H9 (cell line): ENCODE results near the gene SLC12A4. TPM values are rescaled to one million over a fixed set of nuclear protein-coding genes. Genes with fewer than 3 reads are reported as not detected.

Experiments used
- DNase-seq: peaks from one replicate; pipeline ENCODE4 v3.0.0-alpha.2; 2017
- H2AFZ ChIP-seq: one replicate; pipeline ENCODE4 v1.6.1; 2013; ENCODE audit warnings: mild to moderate bottlenecking, low read length, control low read depth, moderate library complexity
- H2AK5ac ChIP-seq: 2 replicates; pipeline ENCODE4 v1.6.1; 2013; ENCODE audit warnings: low read length, control low read depth, mixed read lengths; ENCODE audit not compliant: insufficient read length
- H2BK120ac ChIP-seq: one replicate; pipeline ENCODE4 v1.6.1; 2013; ENCODE audit warnings: low read depth, mild to moderate bottlenecking, low read length, control low read depth, inconsistent platforms; ENCODE audit not compliant: poor library complexity, severe bottlenecking
- H2BK12ac ChIP-seq: 2 replicates; pipeline ENCODE4 v1.6.1; 2013; ENCODE audit warnings: low read length, control low read depth, mixed read lengths, low read depth; ENCODE audit not compliant: insufficient read length
- H2BK15ac ChIP-seq: 2 replicates; pipeline ENCODE4 v1.6.1; 2013; ENCODE audit warnings: low read depth, low read length, control low read depth
- H2BK20ac ChIP-seq: one replicate; pipeline ENCODE4 v1.6.1; 2013; ENCODE audit warnings: low read depth, mild to moderate bottlenecking, low read length, control low read depth, inconsistent platforms; ENCODE audit not compliant: poor library complexity, severe bottlenecking
- H2BK5ac ChIP-seq: 2 replicates; pipeline ENCODE4 v1.6.1; 2013; ENCODE audit warnings: low read length, control low read depth, mixed read lengths; ENCODE audit not compliant: insufficient read length
- H3K14ac ChIP-seq: 2 replicates; pipeline ENCODE4 v1.6.1; 2013; ENCODE audit warnings: low read length, control low read depth; ENCODE audit not compliant: insufficient read depth
- H3K18ac ChIP-seq: 2 replicates; pipeline ENCODE4 v1.6.1; 2013; ENCODE audit warnings: low read depth, mild to moderate bottlenecking, mixed read lengths, low read length, control low read depth; ENCODE audit not compliant: insufficient read length
- H3K23ac ChIP-seq: 2 replicates; pipeline ENCODE4 v1.6.1; 2013; ENCODE audit warnings: low read length, control low read depth, mixed read lengths, low read depth; ENCODE audit not compliant: insufficient read length
- H3K23me2 ChIP-seq: 2 replicates; pipeline ENCODE4 v1.6.1; 2013; ENCODE audit warnings: low read depth, mild to moderate bottlenecking, mixed read lengths, low read length, control low read depth; ENCODE audit not compliant: insufficient read length, poor library complexity, severe bottlenecking
- H3K27ac ChIP-seq: 2 replicates; pipeline ENCODE4 v1.5.1; 2013; ENCODE audit warnings: low read length, control low read depth, mixed read lengths, low read depth; ENCODE audit not compliant: insufficient read length
- H3K27me3 ChIP-seq: 2 replicates; pipeline ENCODE4 v1.6.1; 2013; ENCODE audit warnings: low read length, control low read depth, inconsistent platforms; ENCODE audit not compliant: insufficient read depth
- H3K4ac ChIP-seq: 2 replicates; pipeline ENCODE4 v1.6.1; 2013; ENCODE audit warnings: low read depth, mild to moderate bottlenecking, control low read depth, inconsistent platforms, low read length, moderate library complexity
- H3K4me1 ChIP-seq: 2 replicates; pipeline ENCODE4 v1.6.1; 2013; ENCODE audit warnings: low read length, control low read depth, inconsistent platforms; ENCODE audit not compliant: insufficient read depth
- H3K4me2 ChIP-seq: 2 replicates; pipeline ENCODE4 v1.6.1; 2013; ENCODE audit warnings: low read length, control low read depth, mixed read lengths; ENCODE audit not compliant: insufficient read length, insufficient read depth
- H3K56ac ChIP-seq: 2 replicates; pipeline ENCODE4 v1.6.1; 2013; ENCODE audit warnings: low read depth, mild to moderate bottlenecking, mixed read lengths, low read length, control low read depth; ENCODE audit not compliant: insufficient read length
- H3K79me1 ChIP-seq: 2 replicates; pipeline ENCODE4 v1.6.1; 2013; ENCODE audit warnings: low read depth, mild to moderate bottlenecking, moderate library complexity, low read length, control low read depth, inconsistent platforms; ENCODE audit not compliant: insufficient read depth, poor library complexity, severe bottlenecking
- H3K79me2 ChIP-seq: 2 replicates; pipeline ENCODE4 v1.6.1; 2013; ENCODE audit warnings: low read length, control low read depth, inconsistent platforms; ENCODE audit not compliant: insufficient read depth
- H3K9ac ChIP-seq: 2 replicates; pipeline ENCODE4 v1.6.1; 2013; ENCODE audit warnings: low read length, control low read depth, mixed read lengths; ENCODE audit not compliant: insufficient read length; ENCODE audit errors: extremely low read depth
- H3K9me3 ChIP-seq: one replicate; pipeline ENCODE4 v1.6.1; 2013; ENCODE audit warnings: low read depth, low read length, inconsistent platforms; ENCODE audit not compliant: control insufficient read depth
- H3T11ph ChIP-seq: one replicate; pipeline ENCODE4 v1.6.1; 2013; ENCODE audit warnings: mild to moderate bottlenecking, low read length, control low read depth, inconsistent platforms
- H4K20me1 ChIP-seq: one replicate; pipeline ENCODE4 v1.6.1; 2013; ENCODE audit not compliant: control insufficient read depth, insufficient read length, insufficient read depth
- H4K5ac ChIP-seq: 2 replicates; pipeline ENCODE4 v1.6.1; 2013; ENCODE audit warnings: low read depth, mild to moderate bottlenecking, mixed read lengths, low read length, control low read depth; ENCODE audit not compliant: insufficient read length
- H4K8ac ChIP-seq: replicated peaks from 2 replicates; pipeline ENCODE4 v1.6.1; 2013; ENCODE audit warnings: low read length, control low read depth, mixed read lengths, low read depth; ENCODE audit not compliant: insufficient read length
- H4K91ac ChIP-seq: 2 replicates; pipeline ENCODE4 v1.6.1; 2013; ENCODE audit warnings: low read depth, mild to moderate bottlenecking, moderate library complexity, mixed read lengths, low read length, control low read depth; ENCODE audit not compliant: insufficient read length
- H3K27ac Mint-ChIP-seq, 3 experiments: 2 replicates in 2 of 3; 3 replicates in 1 of 3; pipeline ENCODE4 v1.8.0; 2020 to 2021; ENCODE audit warnings: mixed read lengths in 3 of 3, mild to moderate bottlenecking in 1 of 3, moderate library complexity in 1 of 3
- H3K27me3 Mint-ChIP-seq: 2 replicates; pipeline ENCODE4 v1.8.0; 2021; ENCODE audit warnings: low read depth, mild to moderate bottlenecking, moderate library complexity, mixed read lengths
- H3K36me3 Mint-ChIP-seq, 3 experiments: 2 replicates in 2 of 3; 3 replicates in 1 of 3; pipeline ENCODE4 v1.8.0; 2020 to 2021; ENCODE audit warnings: low read depth in 3 of 3, mixed read lengths in 3 of 3; ENCODE audit not compliant: insufficient read depth in 1 of 3
- H3K4me1 Mint-ChIP-seq, 2 experiments: 2 replicates each; pipeline ENCODE4 v1.8.0; 2020; ENCODE audit warnings: mixed read lengths in 2 of 2
- H3K4me3 Mint-ChIP-seq, 2 experiments: 2 replicates in 1 of 2; 3 replicates in 1 of 2; pipeline ENCODE4 v1.8.0; 2020 to 2021; ENCODE audit warnings: mild to moderate bottlenecking in 2 of 2, mixed read lengths in 2 of 2, moderate library complexity in 1 of 2
- H3K9me3 Mint-ChIP-seq, 2 experiments: 2 replicates in 1 of 2; 3 replicates in 1 of 2; pipeline ENCODE4 v1.8.0; 2020; ENCODE audit warnings: mild to moderate bottlenecking in 2 of 2, mixed read lengths in 2 of 2, moderate library complexity in 1 of 2
- CTCF ChIP-seq: fragments of 200-600 bp; sonication (generic); conservative IDR thresholded peaks from 3 replicates; pipeline ENCODE4 v1.8.0; 2021; ENCODE audit warnings: antibody characterized with exemption, mild to moderate bottlenecking
- WGBS: extraction: QIAGEN DNeasy Blood & Tissue Kit; methylation state at CpG from one replicate; pipeline ENCODE4 v1.1.7; 2013; ENCODE audit warnings: missing lambda C conversion rate, low lambda C conversion rate, mixed read lengths; ENCODE audit not compliant: insufficient read length; ENCODE audit errors: extremely low coverage; 5-methylcytosine and 5-hydroxymethylcytosine counted together
- total RNA-seq: library from RNA; stranded (reverse); gene quantifications from 2 replicates; pipeline ENCODE4 v1.2.1, GENCODE V29; 2021

The SLC12A4 gene
- total RNA-seq, 1 experiment from 2014 or later, result 46.7 TPM

- Histone ChIP-seq H2BK5ac (no peak overlapping the region), H2BK120ac (no peak overlapping the region), H3T11ph (no peak overlapping the region), H2AK5ac (no peak overlapping the region), H2BK12ac (no peak overlapping the region), H3K79me1 (no peaks in the 10 kb centered on the region), H2AFZ (no peak overlapping the region), H2BK20ac (no peak overlapping the region), H3K56ac (no peak overlapping the region), H3K14ac (no peak overlapping the region), H3K4me1 (peaks cover 3% of the 10 kb centered on the region; the same call in 1 of the 2 replicates), H3K4ac (no peak overlapping the region), H4K20me1 (no peaks in the 10 kb centered on the region), H3K79me2 (no peaks in the 10 kb centered on the region), H4K91ac (no peak overlapping the region), H3K18ac (no peak overlapping the region), H4K8ac (no peak overlapping the region), H3K27me3 (no peaks in the 10 kb centered on the region), H3K4me2 (no peak overlapping the region), H4K5ac (no peak overlapping the region), H3K9ac (no peak overlapping the region), H3K9me3 (no peaks in the 10 kb centered on the region), H2BK15ac (no peak overlapping the region), H3K27ac (no peak overlapping the region), H3K23me2 (no peaks in the 10 kb centered on the region), H3K23ac (no peak overlapping the region)
- TF ChIP-seq CTCF, result no peak
- Mint-ChIP-seq H3K36me3 (no peaks in the 10 kb centered on the region), H3K4me3 (no peak overlapping the region), H3K4me1 (peaks cover 14 to 16% of the 10 kb centered on the region in 2 experiments), H3K27me3 (peaks cover 11% of the 10 kb centered on the region), H3K9me3 (no peaks in the 10 kb centered on the region), H3K27ac (no peak overlapping the region)
- WGBS, result no CpG with 5 or more reads among the region's 9 CpGs
- DNase-seq, result peak; percentile 43
These were observed 40.8 kb upstream of the SLC12A4 start for GRCh38 chr16:68009157-68009735.
